Esophagus muscularis mucosa (tissue), 3 donors: Measurements from ENCODE around the gene MED10.

Experiments used
- POLR2A ChIP-seq: fragments of 450-650 bp; IDR thresholded peaks from one replicate; pipeline ENCODE4 v1.6.1; 2017; ENCODE audit warnings: antibody characterized with exemption, moderate library complexity, mild to moderate bottlenecking, low read depth
- TF ChIP-seq, protein P1 (sequence below), 3 experiments: fragments of 200-600 bp in 2 of 3; fragments of 450-650 bp in 1 of 3; sonication (generic) in 2 of 3; IDR thresholded peaks; one replicate each; pipeline ENCODE4 v1.5.1; 2017 to 2019; ENCODE audit warnings: antibody characterized with exemption in 3 of 3, mild to moderate bottlenecking in 2 of 3, moderate library complexity in 1 of 3

DNA sequence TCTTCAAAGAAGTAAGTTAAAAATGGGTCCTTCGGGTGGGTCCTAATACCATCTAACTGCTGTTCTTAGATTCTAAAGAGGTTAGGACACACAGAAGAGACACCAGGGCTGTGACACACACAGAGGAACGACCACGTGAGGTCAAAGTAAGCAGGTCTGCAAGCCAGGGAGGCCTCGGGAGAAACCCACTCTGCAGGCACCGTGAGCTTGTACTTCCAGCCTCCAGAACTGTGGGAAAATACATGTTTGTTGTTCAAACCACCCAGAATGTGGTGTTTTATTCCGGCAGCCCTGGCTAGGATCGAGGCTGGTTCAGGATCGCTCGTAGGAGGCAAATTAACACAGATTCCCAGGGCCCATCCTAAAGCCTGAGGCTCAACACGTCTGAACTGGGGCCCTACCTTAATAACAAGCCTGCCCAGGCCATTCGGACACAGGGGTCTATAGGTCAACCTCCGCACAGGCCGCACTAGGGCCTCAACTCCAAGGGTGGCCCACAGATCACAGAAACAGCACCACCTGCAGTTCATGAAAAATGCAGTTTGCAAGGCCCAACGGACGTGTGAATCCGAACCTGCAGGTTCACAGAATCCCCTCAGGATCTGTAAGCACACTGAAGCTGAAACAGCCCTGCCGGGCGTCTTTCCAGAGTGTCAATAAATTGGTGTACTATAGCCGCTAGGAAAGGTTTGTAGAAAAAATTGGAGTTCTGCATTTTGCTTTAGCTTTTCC lies 7.1 kb downstream of the MED10 start:
- TF ChIP-seq, protein P1, sequence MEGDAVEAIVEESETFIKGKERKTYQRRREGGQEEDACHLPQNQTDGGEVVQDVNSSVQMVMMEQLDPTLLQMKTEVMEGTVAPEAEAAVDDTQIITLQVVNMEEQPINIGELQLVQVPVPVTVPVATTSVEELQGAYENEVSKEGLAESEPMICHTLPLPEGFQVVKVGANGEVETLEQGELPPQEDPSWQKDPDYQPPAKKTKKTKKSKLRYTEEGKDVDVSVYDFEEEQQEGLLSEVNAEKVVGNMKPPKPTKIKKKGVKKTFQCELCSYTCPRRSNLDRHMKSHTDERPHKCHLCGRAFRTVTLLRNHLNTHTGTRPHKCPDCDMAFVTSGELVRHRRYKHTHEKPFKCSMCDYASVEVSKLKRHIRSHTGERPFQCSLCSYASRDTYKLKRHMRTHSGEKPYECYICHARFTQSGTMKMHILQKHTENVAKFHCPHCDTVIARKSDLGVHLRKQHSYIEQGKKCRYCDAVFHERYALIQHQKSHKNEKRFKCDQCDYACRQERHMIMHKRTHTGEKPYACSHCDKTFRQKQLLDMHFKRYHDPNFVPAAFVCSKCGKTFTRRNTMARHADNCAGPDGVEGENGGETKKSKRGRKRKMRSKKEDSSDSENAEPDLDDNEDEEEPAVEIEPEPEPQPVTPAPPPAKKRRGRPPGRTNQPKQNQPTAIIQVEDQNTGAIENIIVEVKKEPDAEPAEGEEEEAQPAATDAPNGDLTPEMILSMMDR (IDR thresholded peaks at IDR 0.05): no peak
- no peak for TF ChIP-seq POLR2A
